ENCODE results near the gene ATF3. TPM values are rescaled to one million over a fixed set of nuclear protein-coding genes. Genes with fewer than 3 reads are reported as not detected.

Gene ATF3
- total RNA-seq, 1 donor: 5.2 TPM

DNA sequence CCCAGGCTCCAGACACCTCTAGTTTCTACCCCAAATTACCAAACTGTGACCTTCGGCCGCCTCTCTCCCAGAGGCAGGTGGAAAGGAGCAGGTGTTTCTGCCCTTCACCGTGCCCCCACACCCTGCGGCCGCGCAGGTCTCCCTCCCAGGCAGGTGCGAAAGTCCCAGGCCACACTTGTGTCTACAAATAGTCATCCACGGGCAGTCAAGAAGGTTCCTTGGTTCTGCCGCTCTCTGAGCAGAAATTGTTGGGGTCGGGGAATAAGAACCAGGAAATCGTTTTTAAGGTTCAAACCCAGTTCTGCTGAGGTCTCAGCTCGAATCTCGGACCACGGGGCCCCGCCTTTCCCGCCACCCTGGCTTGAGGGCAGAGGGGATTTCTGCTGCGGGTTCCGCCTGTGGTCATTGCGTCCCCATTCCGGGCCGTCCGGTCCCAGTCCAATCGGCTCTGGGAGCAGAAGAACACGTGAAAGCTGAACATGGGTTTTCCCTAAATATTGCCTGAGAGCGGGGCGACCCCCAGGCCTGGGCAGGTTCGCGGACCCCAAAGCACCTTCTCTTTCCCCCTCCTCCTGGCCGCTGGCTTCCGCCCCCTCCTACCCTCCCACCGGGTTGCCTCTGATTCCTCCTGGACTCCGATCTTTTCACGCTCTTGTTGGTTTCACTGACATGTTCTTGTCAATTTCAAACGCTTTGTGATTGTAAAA, 1.2 kb upstream of the ATF3 start:
- DNase-seq (ENCODE audit: low read depth): no peak
- TF ChIP-seq, protein P1, sequence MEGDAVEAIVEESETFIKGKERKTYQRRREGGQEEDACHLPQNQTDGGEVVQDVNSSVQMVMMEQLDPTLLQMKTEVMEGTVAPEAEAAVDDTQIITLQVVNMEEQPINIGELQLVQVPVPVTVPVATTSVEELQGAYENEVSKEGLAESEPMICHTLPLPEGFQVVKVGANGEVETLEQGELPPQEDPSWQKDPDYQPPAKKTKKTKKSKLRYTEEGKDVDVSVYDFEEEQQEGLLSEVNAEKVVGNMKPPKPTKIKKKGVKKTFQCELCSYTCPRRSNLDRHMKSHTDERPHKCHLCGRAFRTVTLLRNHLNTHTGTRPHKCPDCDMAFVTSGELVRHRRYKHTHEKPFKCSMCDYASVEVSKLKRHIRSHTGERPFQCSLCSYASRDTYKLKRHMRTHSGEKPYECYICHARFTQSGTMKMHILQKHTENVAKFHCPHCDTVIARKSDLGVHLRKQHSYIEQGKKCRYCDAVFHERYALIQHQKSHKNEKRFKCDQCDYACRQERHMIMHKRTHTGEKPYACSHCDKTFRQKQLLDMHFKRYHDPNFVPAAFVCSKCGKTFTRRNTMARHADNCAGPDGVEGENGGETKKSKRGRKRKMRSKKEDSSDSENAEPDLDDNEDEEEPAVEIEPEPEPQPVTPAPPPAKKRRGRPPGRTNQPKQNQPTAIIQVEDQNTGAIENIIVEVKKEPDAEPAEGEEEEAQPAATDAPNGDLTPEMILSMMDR (IDR thresholded peaks at IDR 0.05; ENCODE audit: insufficient read depth, low read length): no peak
- peak overlapping the region; percentile 62 for H3K4me3 ChIP-seq (ENCODE audit: low read depth, low read length)

DNA sequence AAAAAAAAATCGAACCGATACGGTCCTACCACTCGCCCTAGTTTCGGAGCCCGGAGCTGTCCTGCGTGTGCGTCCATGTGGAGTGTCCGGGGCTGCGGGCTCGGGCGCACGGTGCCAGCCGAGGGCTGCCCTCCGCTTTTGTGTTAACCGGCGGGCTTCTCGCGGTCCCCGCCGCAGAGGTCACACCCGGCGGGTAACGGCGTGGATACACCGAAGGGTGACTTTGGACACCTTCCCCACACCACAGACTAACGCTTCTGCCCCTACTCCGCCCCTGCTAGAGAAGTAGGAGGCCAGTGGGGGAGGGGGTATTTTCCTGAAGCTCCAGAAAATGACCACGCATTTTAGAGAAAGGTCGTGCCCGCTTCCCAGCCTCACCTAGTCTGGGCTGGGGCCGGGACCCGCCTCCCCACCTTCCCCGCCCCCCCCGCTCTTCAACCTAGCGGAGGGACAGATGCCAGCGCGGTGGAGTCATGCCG, 609 bp upstream of the ATF3 start:
- TF ChIP-seq, protein P1 (IDR thresholded peaks at IDR 0.05; ENCODE audit: insufficient read depth, low read length): no peak
- peak; percentile 16 for DNase-seq (ENCODE audit: low read depth)
- H3K4me3 ChIP-seq (ENCODE audit: low read depth, low read length): peak overlapping the region; percentile 62

DNA sequence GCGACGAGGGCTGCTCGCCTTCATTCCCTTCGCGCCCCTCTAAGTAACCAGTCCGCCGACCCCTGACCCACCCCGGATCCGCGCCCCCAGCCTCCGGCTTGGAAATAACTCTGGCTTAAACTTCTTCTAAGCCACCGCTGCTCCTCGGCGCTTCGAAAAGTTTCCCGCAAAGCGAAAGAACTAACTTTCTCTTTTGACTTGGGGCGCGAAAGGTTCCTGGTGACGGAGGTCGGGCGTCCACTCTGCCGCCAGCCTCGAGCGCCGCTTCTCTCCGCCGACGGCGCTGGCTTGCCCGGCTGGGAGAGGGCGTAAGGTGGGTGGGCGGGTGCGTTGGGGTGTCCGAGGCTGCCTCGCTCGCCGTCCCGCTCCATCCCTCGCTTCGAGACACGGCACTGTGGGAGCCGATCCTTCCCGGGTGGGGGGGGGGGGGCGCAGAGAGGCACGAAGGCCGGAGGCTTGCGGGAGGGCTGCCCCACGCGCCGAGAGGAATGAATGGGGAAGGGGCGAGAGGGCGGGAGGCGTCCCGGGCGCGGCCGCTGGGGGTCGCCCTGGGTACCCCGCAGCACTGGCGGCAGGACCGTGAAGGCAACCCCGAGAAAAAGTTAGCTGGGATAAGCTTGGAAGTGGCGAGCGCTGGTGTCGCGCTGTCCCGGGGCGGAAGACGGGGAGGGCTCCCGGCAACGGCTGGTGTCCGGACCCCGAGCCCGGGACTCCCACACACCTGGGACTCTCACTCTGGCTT, 569 bp downstream of the ATF3 start:
- DNase-seq (ENCODE audit: low read depth): peak; percentile 52
- peak overlapping the region; percentile 79 for H3K4me3 ChIP-seq (ENCODE audit: low read depth, low read length)
- TF ChIP-seq, protein P1 (IDR thresholded peaks at IDR 0.05; ENCODE audit: insufficient read depth, low read length): peak; percentile 51

DNA sequence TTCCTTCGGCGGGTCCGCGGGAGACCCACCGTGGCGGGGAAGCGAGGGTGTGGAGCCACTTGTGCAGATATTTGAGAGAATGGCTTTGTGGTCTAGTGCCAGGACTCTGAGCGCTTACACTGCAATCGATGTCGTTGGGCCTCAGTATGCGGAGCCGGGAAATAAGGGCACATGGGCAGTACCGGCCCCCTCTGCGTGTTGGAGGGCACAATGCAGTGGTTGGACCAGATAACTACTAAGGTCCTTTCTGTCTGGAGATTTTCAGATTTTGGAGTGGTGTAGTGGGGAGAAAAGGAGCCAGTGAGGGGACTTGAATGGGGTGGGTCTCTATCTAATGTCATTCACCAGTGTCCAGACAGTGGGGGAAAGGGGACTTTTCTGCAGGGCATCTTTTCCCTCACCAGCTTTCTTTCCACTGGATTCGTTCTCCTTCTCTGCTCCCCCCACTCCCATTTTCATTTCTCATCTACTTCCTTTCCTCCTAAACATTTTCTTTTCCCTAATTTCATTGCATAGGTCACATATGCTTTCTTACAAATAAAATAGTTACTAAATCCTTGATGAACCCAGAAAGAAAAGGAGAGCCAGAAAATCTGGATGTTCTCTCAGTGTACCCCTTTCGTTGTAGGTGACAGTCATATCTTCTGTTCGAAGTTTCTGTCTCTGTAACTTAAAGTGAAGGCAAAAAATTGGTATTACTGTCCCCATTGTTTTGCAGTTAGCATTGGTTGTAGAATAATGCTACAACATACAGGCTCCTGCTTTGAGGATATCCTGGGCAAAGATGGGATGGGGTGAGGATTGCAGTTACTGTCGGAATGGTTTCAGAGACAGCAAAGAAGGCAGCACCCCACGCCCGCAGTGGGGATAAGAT, 1.4 kb downstream of the ATF3 start:
- peak; percentile 29 for DNase-seq (ENCODE audit: low read depth)
- H3K4me3 ChIP-seq (ENCODE audit: low read depth, low read length): peak overlapping the region; percentile 79
- TF ChIP-seq, protein P1 (IDR thresholded peaks at IDR 0.05; ENCODE audit: insufficient read depth, low read length): no peak

DNA sequence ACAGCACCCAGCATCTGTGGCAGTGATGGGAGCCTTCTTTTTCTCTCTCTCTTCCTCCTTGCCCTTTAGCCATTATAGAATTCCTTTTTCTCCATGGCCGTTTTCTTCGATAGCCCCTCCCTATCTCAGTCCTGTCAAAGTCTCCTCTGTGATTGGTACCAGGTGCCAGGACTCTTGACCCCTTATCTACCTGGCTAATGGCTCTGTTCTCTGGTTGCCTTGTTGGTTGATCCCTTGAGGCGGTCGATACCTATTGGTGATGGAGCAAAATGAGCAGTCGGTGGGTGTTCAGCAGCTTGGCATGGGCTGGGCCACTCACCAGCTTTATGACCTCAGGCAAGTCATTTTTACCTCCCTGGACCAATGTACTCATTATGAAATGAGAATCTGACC, 2.0 kb downstream of the ATF3 start:
- TF ChIP-seq, protein P1 (IDR thresholded peaks at IDR 0.05; ENCODE audit: insufficient read depth, low read length): no peak
- no peak for DNase-seq (ENCODE audit: low read depth)
- no peak overlapping the region for H3K4me3 ChIP-seq (ENCODE audit: low read depth, low read length)
